Activated CD8-positive, alpha-beta T cell treated with anti-CD3 and anti-CD28 coated beads, Interleukin-2, amount 10 ng/mL, durations not matched to agents 7 days and 5 days (primary cell): Measurements from ENCODE around the gene CCDC50. TPM values are rescaled to one million over a fixed set of nuclear protein-coding genes. Genes with fewer than 3 reads are reported as not detected.

ENCODE experiments used
- ATAC-seq: fragments of 150-1000 bp; cut with Tn5 transposase; one replicate; pipeline ENCODE4 v1.10.0; 2021; ENCODE audit warnings: moderate library complexity
- CTCF ChIA-PET: fragments of 350-600 bp; sonication (Branson Sonifier 250); formaldehyde crosslinking; loops from one replicate; lab custom pipeline; 2021; ENCODE audit warnings: antibody characterized with exemption; lab: Charles Lee
- POLR2A ChIA-PET: fragments of 350-600 bp; sonication (Branson Sonifier 250); formaldehyde crosslinking; loops from one replicate; lab custom pipeline; 2021; ENCODE audit warnings: antibody characterized with exemption; lab: Charles Lee
- DNase-seq: peaks from one replicate; pipeline ENCODE4 v3.0.0-alpha.2; 2020
- H3K27ac Mint-ChIP-seq: one replicate; pipeline ENCODE4 v1.8.0; 2021; ENCODE audit warnings: mild to moderate bottlenecking, mixed read lengths
- H3K27me3 Mint-ChIP-seq: one replicate; pipeline ENCODE4 v1.8.0; 2021; ENCODE audit warnings: low read depth, mixed read lengths
- H3K36me3 Mint-ChIP-seq: one replicate; pipeline ENCODE4 v1.8.0; 2021; ENCODE audit warnings: low read depth, mixed read lengths
- H3K4me1 Mint-ChIP-seq: one replicate; pipeline ENCODE4 v1.8.0; 2021; ENCODE audit warnings: low read depth, mixed read lengths
- H3K4me3 Mint-ChIP-seq: one replicate; pipeline ENCODE4 v1.8.0; 2021; ENCODE audit warnings: mild to moderate bottlenecking, mixed read lengths
- H3K9me3 Mint-ChIP-seq: one replicate; pipeline ENCODE4 v1.8.0; 2022; ENCODE audit warnings: mixed read lengths; ENCODE audit not compliant: insufficient read depth
- total RNA-seq, 2 experiments: library from RNA; stranded (reverse); gene quantifications; one replicate each; pipeline ENCODE4 v1.2.3, GENCODE V29; 2021

CCDC50 gene
- total RNA-seq, 2 experiments from 2014 or later: 7.6 to 9.3 TPM

GRCh38 chr3:191355406-191355805, 26.2 kb downstream of the CCDC50 start:
- Mint-ChIP-seq H3K27me3 (no peaks in the 10 kb centered on the region), H3K9me3 (no peaks in the 10 kb centered on the region), H3K27ac (no peak overlapping the region), H3K4me3 (no peak overlapping the region), H3K36me3 (no peaks in the 10 kb centered on the region), H3K4me1 (peaks cover 3% of the 10 kb centered on the region)
- DNase-seq: no peak
- ChIA-PET CTCF (no interaction called here), POLR2A (no interaction called here)
- no peak for ATAC-seq

GRCh38 chr3:191356631-191357439, 27.6 kb downstream of the CCDC50 start:
- Mint-ChIP-seq H3K4me3 (no peak overlapping the region), H3K27ac (no peak overlapping the region), H3K4me1 (peaks cover 3% of the 10 kb centered on the region), H3K9me3 (no peaks in the 10 kb centered on the region), H3K27me3 (no peaks in the 10 kb centered on the region), H3K36me3 (no peaks in the 10 kb centered on the region)
- ChIA-PET CTCF (no interaction called here), POLR2A (no interaction called here)
- no peak for ATAC-seq
- DNase-seq: no peak

- DNase-seq: no peak
- H3K27ac Mint-ChIP-seq: no peak overlapping the region
- H3K9me3 Mint-ChIP-seq: no peaks in the 10 kb centered on the region
- POLR2A ChIA-PET: no interaction called here
- H3K36me3 Mint-ChIP-seq: no peaks in the 10 kb centered on the region
- no peak for ATAC-seq
- peaks cover 3% of the 10 kb centered on the region for H3K4me1 Mint-ChIP-seq
- H3K4me3 Mint-ChIP-seq: no peak overlapping the region
- H3K27me3 Mint-ChIP-seq: no peaks in the 10 kb centered on the region
- CTCF ChIA-PET: no interaction called here
Measured at GRCh38 chr3:191357909-191358308, 28.7 kb downstream of the CCDC50 start.

- Mint-ChIP-seq H3K4me1 (peaks cover 3% of the 10 kb centered on the region), H3K4me3 (no peak overlapping the region), H3K27ac (no peak overlapping the region), H3K36me3 (no peaks in the 10 kb centered on the region), H3K9me3 (no peaks in the 10 kb centered on the region), H3K27me3 (no peaks in the 10 kb centered on the region)
- ATAC-seq: no peak
- POLR2A ChIA-PET: no interaction called here
- DNase-seq: no peak
- CTCF ChIA-PET: no interaction called here
Measured at GRCh38 chr3:191358929-191359328, 29.7 kb downstream of the CCDC50 start.

GRCh38 chr3:191360620-191361019, 31.4 kb downstream of the CCDC50 start:
- POLR2A ChIA-PET: no interaction called here
- no peak overlapping the region for H3K27ac Mint-ChIP-seq
- DNase-seq: no peak
- H3K4me3 Mint-ChIP-seq: no peak overlapping the region
- no peak for ATAC-seq
- H3K36me3 Mint-ChIP-seq: no peaks in the 10 kb centered on the region
- CTCF ChIA-PET: no interaction called here
- peaks cover 3% of the 10 kb centered on the region for H3K4me1 Mint-ChIP-seq
- H3K27me3 Mint-ChIP-seq: no peaks in the 10 kb centered on the region
- no peaks in the 10 kb centered on the region for H3K9me3 Mint-ChIP-seq

- H3K4me3 Mint-ChIP-seq: no peak overlapping the region
Measured at GRCh38 chr3:191361456-191361855, 32.3 kb downstream of the CCDC50 start.

GRCh38 chr3:191362037-191362436, 32.8 kb downstream of the CCDC50 start:
- ChIA-PET CTCF (no interaction called here), POLR2A (no interaction called here)
- ATAC-seq (no peak), DNase-seq (no peak)
- Mint-ChIP-seq H3K4me3 (no peak overlapping the region), H3K27ac (no peak overlapping the region), H3K27me3 (no peaks in the 10 kb centered on the region), H3K36me3 (no peaks in the 10 kb centered on the region), H3K4me1 (peaks cover 3% of the 10 kb centered on the region), H3K9me3 (no peaks in the 10 kb centered on the region)

More at GRCh38 chr3:191361456-191361855, 32.3 kb downstream of the CCDC50 start:
- H3K27me3 Mint-ChIP-seq: no peaks in the 10 kb centered on the region
- H3K27ac Mint-ChIP-seq: no peak overlapping the region
- no peaks in the 10 kb centered on the region for H3K9me3 Mint-ChIP-seq
- no peak for DNase-seq
- ChIA-PET POLR2A (no interaction called here), CTCF (no interaction called here)
- peaks cover 3% of the 10 kb centered on the region for H3K4me1 Mint-ChIP-seq
- no peaks in the 10 kb centered on the region for H3K36me3 Mint-ChIP-seq
- no peak for ATAC-seq

GRCh38 chr3:191362524-191363090, 33.4 kb downstream of the CCDC50 start:
- Mint-ChIP-seq H3K4me1 (peaks cover 3% of the 10 kb centered on the region), H3K36me3 (no peaks in the 10 kb centered on the region), H3K27me3 (no peaks in the 10 kb centered on the region), H3K9me3 (no peaks in the 10 kb centered on the region), H3K4me3 (no peak overlapping the region), H3K27ac (no peak overlapping the region)
- CTCF ChIA-PET: no interaction called here
- POLR2A ChIA-PET: no interaction called here
- DNase-seq (no peak), ATAC-seq (no peak)

GRCh38 chr3:191363221-191363620, 34.0 kb downstream of the CCDC50 start:
- H3K4me1 Mint-ChIP-seq: peaks cover 2% of the 10 kb centered on the region
- H3K9me3 Mint-ChIP-seq: no peaks in the 10 kb centered on the region
- ATAC-seq (no peak), DNase-seq (no peak)
- H3K27ac Mint-ChIP-seq: no peak overlapping the region
- no peaks in the 10 kb centered on the region for H3K27me3 Mint-ChIP-seq
- H3K36me3 Mint-ChIP-seq: no peaks in the 10 kb centered on the region
- ChIA-PET CTCF (no interaction called here), POLR2A (no interaction called here)
- no peak overlapping the region for H3K4me3 Mint-ChIP-seq

GRCh38 chr3:191366675-191367074, 37.5 kb downstream of the CCDC50 start:
- ATAC-seq (no peak), DNase-seq (no peak)
- H3K36me3 Mint-ChIP-seq: no peaks in the 10 kb centered on the region
- H3K4me1 Mint-ChIP-seq: no peaks in the 10 kb centered on the region
- H3K27me3 Mint-ChIP-seq: no peaks in the 10 kb centered on the region
- H3K27ac Mint-ChIP-seq: no peak overlapping the region
- POLR2A ChIA-PET: no interaction called here
- no peak overlapping the region for H3K4me3 Mint-ChIP-seq
- H3K9me3 Mint-ChIP-seq: no peaks in the 10 kb centered on the region
- CTCF ChIA-PET: no interaction called here

GRCh38 chr3:191368755-191369615, 39.8 kb downstream of the CCDC50 start:
- DNase-seq (no peak), ATAC-seq (no peak)
- Mint-ChIP-seq H3K27ac (no peak overlapping the region), H3K4me1 (peaks cover 2% of the 10 kb centered on the region), H3K27me3 (no peaks in the 10 kb centered on the region), H3K36me3 (no peaks in the 10 kb centered on the region), H3K9me3 (no peaks in the 10 kb centered on the region), H3K4me3 (no peak overlapping the region)
- ChIA-PET POLR2A (no interaction called here), CTCF (no interaction called here)

GRCh38 chr3:191369616-191370010, 40.4 kb downstream of the CCDC50 start:
- no peak for DNase-seq
- Mint-ChIP-seq H3K27me3 (no peaks in the 10 kb centered on the region), H3K9me3 (no peaks in the 10 kb centered on the region), H3K27ac (no peak overlapping the region), H3K4me3 (no peak overlapping the region), H3K4me1 (peaks cover 2% of the 10 kb centered on the region), H3K36me3 (no peaks in the 10 kb centered on the region)
- no peak for ATAC-seq
- CTCF ChIA-PET: no interaction called here
- POLR2A ChIA-PET: no interaction called here
